Skeletal muscle tissue (tissue), 5 donors: ENCODE measurements around the gene SCUBE2. TPM values are rescaled to one million over a fixed set of nuclear protein-coding genes. Genes with fewer than 3 reads are reported as not detected.
"Not testable (repeated sequence)": the region's sequence is repeated elsewhere in the genome, so short reads cannot be mapped to it uniquely, and the experiment has no call there.

Experiments used
- H3K27ac ChIP-seq: one replicate; pipeline ENCODE4 v1.7.0; 2013; ENCODE audit warnings: mild to moderate bottlenecking, low read depth, low read length, inconsistent platforms
- H3K27me3 ChIP-seq, 3 donors: one replicate each; pipeline ENCODE4 v1.7.0; 2013; ENCODE audit warnings: low read length in 3 of 3; ENCODE audit not compliant: control insufficient read depth in 3 of 3, insufficient read depth in 3 of 3
- H3K36me3 ChIP-seq, 3 donors: one replicate each; pipeline ENCODE4 v1.7.0; 2013; ENCODE audit warnings: low read length in 3 of 3; ENCODE audit not compliant: control insufficient read depth in 3 of 3, insufficient read depth in 3 of 3
- H3K4me1 ChIP-seq, 3 donors: one replicate each; pipeline ENCODE4 v1.7.0; 2013; ENCODE audit warnings: low read length in 3 of 3, mild to moderate bottlenecking in 3 of 3; ENCODE audit not compliant: control insufficient read depth in 3 of 3, insufficient read depth in 3 of 3
- H3K4me3 ChIP-seq, 3 donors: one replicate each; pipeline ENCODE4 v1.7.0; 2013; ENCODE audit warnings: low read length in 3 of 3
- H3K9ac ChIP-seq, 3 donors: one replicate each; pipeline ENCODE4 v1.7.0; 2013; ENCODE audit warnings: low read length in 3 of 3, mild to moderate bottlenecking in 3 of 3, moderate library complexity in 2 of 3, low read depth in 1 of 3
- H3K9me3 ChIP-seq, 3 donors: one replicate each; pipeline ENCODE4 v1.7.0; 2013; ENCODE audit warnings: low read length in 3 of 3; ENCODE audit not compliant: control insufficient read depth in 3 of 3
- small RNA-seq: library from RNA; depleted of rRNA; stranded (forward); fragments of <200 nt; gene quantifications from one replicate; pipeline ENCODE3, GENCODE V24; 2014
- total RNA-seq: library from RNA; depleted of rRNA; stranded (reverse); fragments of >200 nt; gene quantifications from one replicate; pipeline ENCODE4 v1.2.3, GENCODE V29; 2014
- donor health status: Osteomylitis.

Gene SCUBE2
- total RNA-seq, 1 donor from 2014 or later: 37.1 TPM

DNA sequence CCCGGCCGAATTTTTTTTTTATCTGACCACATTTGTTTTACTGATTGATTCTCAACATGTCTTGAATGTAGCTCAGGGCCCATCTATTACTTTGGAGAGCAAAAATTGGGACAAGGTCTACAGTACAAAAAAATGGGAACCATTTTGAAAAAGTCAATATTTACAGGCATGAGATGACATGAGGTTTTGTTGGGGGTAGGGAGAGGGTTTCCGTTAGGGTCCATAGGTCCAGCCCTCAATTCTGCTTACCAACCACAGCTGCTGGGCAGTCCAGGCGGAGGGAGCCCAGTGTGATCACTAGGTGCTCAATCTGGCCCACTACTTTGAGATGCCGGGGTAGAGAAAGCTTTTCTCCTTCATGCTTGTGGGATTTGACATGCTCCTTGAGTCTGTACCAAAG lies 105.9 kb downstream of the SCUBE2 start:
- no peaks in the 10 kb centered on the region for H3K4me1 ChIP-seq
- no peaks in the 10 kb centered on the region for H3K9me3 ChIP-seq
- H3K27ac ChIP-seq: no peak overlapping the region
- no peaks in the 10 kb centered on the region for H3K36me3 ChIP-seq
- H3K27me3 ChIP-seq: no peaks in the 10 kb centered on the region
- no peak overlapping the region for H3K9ac ChIP-seq
- H3K4me3 ChIP-seq: no peak overlapping the region

DNA sequence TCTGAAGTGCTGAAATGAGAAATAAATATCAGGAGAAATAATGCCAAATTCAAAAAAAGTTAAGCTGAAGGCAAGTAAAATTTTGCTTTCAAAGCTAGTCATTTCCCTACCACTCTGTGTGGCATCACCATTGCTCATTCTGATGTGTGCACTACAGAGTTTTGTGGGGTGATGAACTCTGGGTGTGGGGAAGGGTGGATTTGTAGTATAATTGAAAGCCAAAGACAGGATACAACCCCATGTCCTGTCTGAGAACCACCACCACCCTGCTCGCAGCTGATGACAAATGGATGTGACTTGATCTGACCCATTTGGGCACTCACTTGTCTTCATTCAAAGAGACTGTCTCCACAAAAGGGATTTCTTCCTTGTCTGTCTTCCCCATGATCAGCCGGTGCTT lies 107.8 kb downstream of the SCUBE2 start:
- H3K9ac ChIP-seq: no peak overlapping the region
- no peak overlapping the region for H3K4me3 ChIP-seq
- no peaks in the 10 kb centered on the region for H3K9me3 ChIP-seq
- H3K4me1 ChIP-seq: no peaks in the 10 kb centered on the region
- H3K27me3 ChIP-seq: no peaks in the 10 kb centered on the region
- no peak overlapping the region for H3K27ac ChIP-seq
- H3K36me3 ChIP-seq: no peaks in the 10 kb centered on the region

DNA sequence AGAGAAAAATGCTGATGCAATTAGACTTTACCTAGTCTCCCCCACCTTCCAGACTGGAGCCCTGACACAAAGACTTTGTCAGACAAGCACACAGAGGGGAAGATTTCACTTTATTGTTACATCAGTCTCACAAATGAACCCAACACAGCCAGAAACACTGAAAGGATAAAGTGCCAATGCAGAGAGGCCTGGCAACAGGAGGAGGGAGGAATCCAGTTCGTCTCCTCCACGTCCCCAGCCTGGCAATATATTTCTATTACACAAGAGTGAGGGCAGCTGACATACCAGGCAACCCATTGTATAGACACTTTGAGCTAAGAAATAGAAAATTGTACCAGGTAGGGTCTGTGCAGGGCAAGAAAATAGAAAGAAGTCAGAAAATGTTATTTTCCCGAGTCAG lies 110.9 kb downstream of the SCUBE2 start:
- Histone ChIP-seq H3K27ac (no peak overlapping the region), H3K9me3 (no peaks in the 10 kb centered on the region), H3K27me3 (no peaks in the 10 kb centered on the region)

DNA sequence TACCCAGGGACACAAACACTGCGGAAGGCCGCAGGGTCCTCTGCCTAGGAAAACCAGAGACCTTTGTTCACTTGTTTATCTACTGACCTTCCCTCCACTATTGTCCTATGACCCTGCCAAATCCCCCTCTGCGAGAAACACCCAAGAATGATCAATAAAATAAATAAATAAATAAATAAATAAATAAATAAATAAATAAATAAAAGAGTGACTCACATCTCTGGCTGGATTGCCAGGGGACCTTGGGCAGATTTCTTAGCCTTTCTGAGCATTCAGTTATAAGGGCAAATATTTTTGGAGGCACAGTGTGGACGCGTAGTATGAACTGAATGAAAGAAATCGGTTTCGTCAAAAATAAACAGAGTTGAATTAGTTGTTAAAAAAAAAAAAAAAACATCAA lies 112.0 kb downstream of the SCUBE2 start:
- H3K27me3 ChIP-seq, H3K9me3 ChIP-seq, H3K27ac ChIP-seq, H3K9ac ChIP-seq, H3K4me1 ChIP-seq, H3K4me3 ChIP-seq, H3K36me3 ChIP-seq: not testable (repeated sequence)

More for the DNA sequence above, 110.9 kb downstream of the SCUBE2 start:
- Histone ChIP-seq H3K4me3 (no peak overlapping the region), H3K4me1 (no peaks in the 10 kb centered on the region), H3K36me3 (no peaks in the 10 kb centered on the region), H3K9ac (no peak overlapping the region)

DNA sequence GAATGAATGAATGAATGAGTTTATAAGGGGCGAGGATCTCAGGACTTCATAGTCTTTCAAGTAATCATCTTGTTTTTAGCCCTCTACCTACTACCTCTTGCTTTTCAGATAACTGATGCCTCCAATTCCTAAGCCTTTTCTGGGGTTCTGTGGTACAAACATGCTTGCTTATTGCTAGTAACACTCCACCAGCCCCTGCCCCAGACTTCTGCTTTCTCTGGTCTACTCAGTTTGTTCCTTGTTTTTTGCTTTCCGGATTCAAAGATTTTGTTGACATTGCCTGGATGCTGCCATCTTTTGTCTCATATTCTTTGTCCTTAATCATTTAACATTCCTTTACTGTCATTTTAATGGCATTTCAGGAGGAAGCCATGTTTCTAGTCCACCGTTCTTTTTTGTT lies 118.3 kb downstream of the SCUBE2 start:
- Histone ChIP-seq H3K9ac (no peak overlapping the region), H3K27me3 (no peaks in the 10 kb centered on the region), H3K4me1 (no peaks in the 10 kb centered on the region), H3K27ac (no peak overlapping the region), H3K4me3 (no peak overlapping the region), H3K9me3 (no peaks in the 10 kb centered on the region), H3K36me3 (no peaks in the 10 kb centered on the region)

DNA sequence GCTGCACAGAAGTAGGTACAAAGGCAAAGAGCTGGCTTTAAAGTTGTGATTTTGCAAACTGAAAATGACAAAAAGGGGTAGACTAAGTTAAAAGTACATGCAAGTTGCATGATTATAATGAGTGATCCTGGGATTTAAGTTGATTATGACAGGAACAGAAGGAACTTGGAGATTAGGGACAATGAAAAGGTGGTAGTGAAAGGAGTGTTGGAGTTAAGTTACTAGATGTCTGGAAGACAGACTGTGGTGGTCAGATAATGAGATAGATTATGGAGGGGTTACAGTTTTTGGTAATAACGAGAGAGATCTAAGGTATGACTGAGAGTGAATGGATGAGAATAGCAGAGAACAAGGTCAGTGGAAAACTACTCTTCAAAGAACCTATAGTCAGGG lies 119.5 kb downstream of the SCUBE2 start:
- no peaks in the 10 kb centered on the region for H3K9me3 ChIP-seq
- H3K4me1 ChIP-seq: no peaks in the 10 kb centered on the region
- no peak overlapping the region for H3K4me3 ChIP-seq
- no peak overlapping the region for H3K9ac ChIP-seq
- no peak overlapping the region for H3K27ac ChIP-seq
- peaks cover 0 to 6% (median 0%) of the 10 kb centered on the region in 3 donors for H3K36me3 ChIP-seq
- no peaks in the 10 kb centered on the region for H3K27me3 ChIP-seq

DNA sequence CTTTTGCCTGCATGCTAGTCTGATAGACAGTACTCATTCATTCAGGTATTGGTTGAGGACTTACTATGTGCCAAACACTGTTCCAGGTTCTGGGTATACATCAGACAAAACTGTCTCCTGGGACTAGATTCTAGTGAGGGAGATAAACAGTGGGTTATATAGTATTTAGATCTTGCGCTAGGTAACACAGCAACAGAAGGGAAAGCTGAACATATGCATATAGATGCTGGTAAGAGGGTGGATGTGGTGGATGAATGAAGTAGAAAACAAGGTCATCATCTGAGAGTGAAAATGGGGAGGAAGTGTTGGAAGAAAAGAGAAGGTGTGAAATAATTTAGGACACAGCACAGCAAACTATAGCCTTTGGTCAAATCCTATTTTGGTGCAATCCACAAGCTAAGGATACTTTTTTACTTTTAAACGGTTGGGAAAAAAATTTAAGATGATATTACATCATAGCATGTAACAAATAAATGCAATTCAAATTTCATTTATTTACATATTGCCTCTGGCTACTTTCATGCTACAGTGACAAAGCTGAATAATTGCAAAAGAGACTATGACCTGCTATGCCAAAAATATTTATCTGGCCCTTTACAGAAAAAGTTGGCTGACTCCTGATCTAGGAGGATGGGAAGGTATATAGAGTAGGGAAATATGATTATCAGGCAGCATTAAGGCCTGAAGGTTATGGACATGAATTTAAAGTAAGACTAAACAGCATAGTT lies 120.0 kb downstream of the SCUBE2 start:
- Histone ChIP-seq H3K27ac (no peak overlapping the region), H3K9ac (no peak overlapping the region), H3K4me1 (no peaks in the 10 kb centered on the region), H3K4me3 (no peak overlapping the region), H3K9me3 (no peaks in the 10 kb centered on the region), H3K36me3 (peaks cover 0 to 6% (median 0%) of the 10 kb centered on the region in 3 donors), H3K27me3 (no peaks in the 10 kb centered on the region)

Small RNA genes within 50 kb of the gene (small RNA-seq; reads per million reads assigned to genes)
- not detected for gene MIR5691

Other genes starting within 250 kb of the SCUBE2 start
- 23.0 TPM for gene AKIP1, start 180.4 kb downstream of the SCUBE2 start, total RNA-seq
- gene C11orf16, start 158.7 kb downstream of the SCUBE2 start, total RNA-seq: not detected
- gene ASCL3, start 148.6 kb downstream of the SCUBE2 start, total RNA-seq: not detected
- gene TMEM9B, start 127.2 kb downstream of the SCUBE2 start, total RNA-seq: 27.1 TPM
- gene NRIP3, start 87.6 kb downstream of the SCUBE2 start, total RNA-seq: 1.0 TPM
- gene DENND5A, start 173.8 kb upstream of the SCUBE2 start, total RNA-seq: 118 TPM
- gene TMEM41B, start 223.0 kb upstream of the SCUBE2 start, total RNA-seq: 23.0 TPM